Body of pancreas (tissue), 4 donors: ENCODE measurements around the gene SHFL. TPM values are rescaled to one million over a fixed set of nuclear protein-coding genes. Genes with fewer than 3 reads are reported as not detected.

Experiments used
- ATAC-seq: fragments of 150-250 bp; one replicate; pipeline ENCODE4 v1.9.1; 2016
- DNase-seq, 4 donors: peaks; one replicate each; pipeline ENCODE4 v3.0.0-alpha.2; 2019
- H3K27ac ChIP-seq, 4 donors: fragments of 200-600 bp; sonication (generic); 1 replicate in 3 of 4; 2 replicates in 1 of 4; pipeline versions ENCODE4 v1.5.1 to v1.6.1; 2016 to 2019; ENCODE audit warnings: mild to moderate bottlenecking in 1 of 4, mixed read lengths in 1 of 4, moderate library complexity in 1 of 4
- H3K27me3 ChIP-seq, 2 donors: fragments of 200-600 bp; sonication (generic); one replicate each; pipeline ENCODE4 v1.6.0; 2016; ENCODE audit warnings: mild to moderate bottlenecking in 1 of 2
- H3K36me3 ChIP-seq, 2 donors: fragments of 200-600 bp; sonication (generic); replicated peaks in 1 of 2; 2 replicates each; pipeline ENCODE4 v1.5.1; 2016; ENCODE audit warnings: low read depth in 2 of 2; ENCODE audit not compliant: insufficient read depth in 1 of 2
- H3K4me1 ChIP-seq: fragments of 200-600 bp; sonication (generic); one replicate; pipeline ENCODE4 v1.6.0; 2016
- H3K4me3 ChIP-seq, 2 donors: fragments of 200-600 bp; sonication (generic); 1 replicate in 1 of 2; 2 replicates in 1 of 2; pipeline ENCODE4 v1.5.1; 2016 to 2019
- H3K9me3 ChIP-seq, 3 donors: fragments of 200-600 bp; sonication (generic); 1 replicate in 2 of 3; 2 replicates in 1 of 3; pipeline ENCODE4 v1.5.1; 2016
- POLR2A ChIP-seq, 3 donors: fragments of 450-650 bp; IDR thresholded peaks; one replicate each; pipeline ENCODE4 v1.6.1; 2016; ENCODE audit warnings: antibody characterized with exemption in 3 of 3, mild to moderate bottlenecking in 2 of 3
- WGBS, 2 donors: methylation state at CpG; one replicate each; pipeline ENCODE4 v1.1.5; 2017; 5-methylcytosine and 5-hydroxymethylcytosine counted together
- intact Hi-C: fragments of 100-400 bp; cut with DNase I; formaldehyde crosslinking; loops from one replicate; pipeline ENCODE4 v1.15.1; 2023
- total RNA-seq, 2 donors: library from RNA; depleted of rRNA; stranded (reverse); fragments of >200 nt; gene quantifications; one replicate each; pipeline ENCODE4 v1.1.0, GENCODE V29; 2016
- TF ChIP-seq, protein P1 (sequence below), 7 experiments: fragments of 450-650 bp in 4 of 7; fragments of 200-600 bp in 3 of 7; sonication (generic) in 3 of 7; IDR thresholded peaks; one replicate each; pipeline ENCODE4 v1.5.1; 2016 to 2019; ENCODE audit warnings: antibody characterized with exemption in 7 of 7

Gene SHFL
- total RNA-seq, 2 donors from 2014 or later = 19.1 to 21.0 TPM

GRCh38 chr19:10110972-10111317, 24.8 kb downstream of the SHFL start:
- WGBS, 2 donors = 80 to 92% methylated on average over 4 to 15 of the region's 19 CpGs
- intact Hi-C loops = loop anchor here (5.0 kb wide), 1 partner anchor 184 kb away; no protein-coding TSS in a partner anchor
- Histone ChIP-seq H3K36me3 (peaks cover 24 to 42% of the 10 kb centered on the region in 2 donors), H3K4me3 (no peak overlapping the region), H3K27me3 (no peaks in the 10 kb centered on the region), H3K9me3 (no peaks in the 10 kb centered on the region), H3K4me1 (peaks cover 32% of the 10 kb centered on the region), H3K27ac (no peak overlapping the region)
- no peak for TF ChIP-seq POLR2A (IDR thresholded peaks at IDR 0.05)
- TF ChIP-seq, protein P1, sequence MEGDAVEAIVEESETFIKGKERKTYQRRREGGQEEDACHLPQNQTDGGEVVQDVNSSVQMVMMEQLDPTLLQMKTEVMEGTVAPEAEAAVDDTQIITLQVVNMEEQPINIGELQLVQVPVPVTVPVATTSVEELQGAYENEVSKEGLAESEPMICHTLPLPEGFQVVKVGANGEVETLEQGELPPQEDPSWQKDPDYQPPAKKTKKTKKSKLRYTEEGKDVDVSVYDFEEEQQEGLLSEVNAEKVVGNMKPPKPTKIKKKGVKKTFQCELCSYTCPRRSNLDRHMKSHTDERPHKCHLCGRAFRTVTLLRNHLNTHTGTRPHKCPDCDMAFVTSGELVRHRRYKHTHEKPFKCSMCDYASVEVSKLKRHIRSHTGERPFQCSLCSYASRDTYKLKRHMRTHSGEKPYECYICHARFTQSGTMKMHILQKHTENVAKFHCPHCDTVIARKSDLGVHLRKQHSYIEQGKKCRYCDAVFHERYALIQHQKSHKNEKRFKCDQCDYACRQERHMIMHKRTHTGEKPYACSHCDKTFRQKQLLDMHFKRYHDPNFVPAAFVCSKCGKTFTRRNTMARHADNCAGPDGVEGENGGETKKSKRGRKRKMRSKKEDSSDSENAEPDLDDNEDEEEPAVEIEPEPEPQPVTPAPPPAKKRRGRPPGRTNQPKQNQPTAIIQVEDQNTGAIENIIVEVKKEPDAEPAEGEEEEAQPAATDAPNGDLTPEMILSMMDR (IDR thresholded peaks at IDR 0.05) = no peak
- ATAC-seq (no peak), DNase-seq (no peak)

- H3K27ac ChIP-seq = peak within 1 kb of the TSS in 2 of 4 donors; percentile 27 to 52
- no peak within 1 kb of the TSS for H3K4me3 ChIP-seq
- peaks cover 24 to 47% of the 10 kb centered on the region in 2 donors for H3K36me3 ChIP-seq
These were observed 25.3 kb downstream of the SHFL start, which contains the start of gene P2RY11 for GRCh38 chr19:10111405-10111811. Gene P2RY11 (plus strand): TSS chr19:10111693. CDS start chr19:10111722, 29 bp downstream.

GRCh38 chr19:10112037-10112761, 26.1 kb downstream of the SHFL start:
- intact Hi-C loops = loop anchor here (5.0 kb wide), 1 partner anchor 185 kb away; no protein-coding TSS in a partner anchor
- ATAC-seq = no peak
- Histone ChIP-seq H3K27me3 (no peaks in the 10 kb centered on the region), H3K4me3 (no peak overlapping the region), H3K27ac (peak overlapping the region in 2 of 4 donors; percentile 27 to 52), H3K9me3 (no peaks in the 10 kb centered on the region), H3K4me1 (peaks cover 21% of the 10 kb centered on the region), H3K36me3 (peaks cover 30 to 50% of the 10 kb centered on the region in 2 donors)
- DNase-seq = no peak
- 42 to 44% methylated on average over 23 of the region's 23 CpGs for WGBS, 2 donors
- TF ChIP-seq, protein P1 (IDR thresholded peaks at IDR 0.05) = no peak
- peak; percentile 4 to 10 (median 9) for TF ChIP-seq POLR2A (IDR thresholded peaks at IDR 0.05)

More at GRCh38 chr19:10111405-10111811, 25.3 kb downstream of the SHFL start, which contains the start of gene P2RY11:
- Histone ChIP-seq H3K27me3 (no peaks in the 10 kb centered on the region), H3K4me1 (peaks cover 29% of the 10 kb centered on the region), H3K9me3 (no peaks in the 10 kb centered on the region)
- no peak for TF ChIP-seq POLR2A (IDR thresholded peaks at IDR 0.05)
- ATAC-seq = no peak
- 57 to 81% methylated on average over 6 to 8 of the region's 8 CpGs for WGBS, 2 donors
- peak in 1 of 4 donors; percentile 68 for DNase-seq
- intact Hi-C loops = loop anchor here (5.0 kb wide), 1 partner anchor 184 kb away; no protein-coding TSS in a partner anchor

- peak; percentile 56 to 71 (median 66) for DNase-seq
- intact Hi-C loops = loop anchor here (5.0 kb wide), 1 partner anchor 186 kb away; no protein-coding TSS in a partner anchor
- Histone ChIP-seq H3K9me3 (no peaks in the 10 kb centered on the region), H3K27ac (peak overlapping the region in 3 of 4 donors; percentile 27 to 57 (median 52)), H3K4me1 (peaks cover 15% of the 10 kb centered on the region), H3K4me3 (no peak overlapping the region), H3K27me3 (no peaks in the 10 kb centered on the region), H3K36me3 (peaks cover 30 to 48% of the 10 kb centered on the region in 2 donors)
- peak; percentile 66 for ATAC-seq
- WGBS, 2 donors = 18 to 28% methylated on average over 7 to 25 of the region's 25 CpGs
- TF ChIP-seq POLR2A (IDR thresholded peaks at IDR 0.05) = no peak
- TF ChIP-seq, protein P1 (IDR thresholded peaks at IDR 0.05) = peak; percentile 54 to 79 (median 64)
These were observed 26.9 kb downstream of the SHFL start for GRCh38 chr19:10112895-10113591.

GRCh38 chr19:10113592-10113963, 27.5 kb downstream of the SHFL start:
- intact Hi-C loops = loop anchor here (5.0 kb wide), 1 partner anchor 186 kb away; no protein-coding TSS in a partner anchor
- H3K4me3 ChIP-seq = no peak overlapping the region
- peak overlapping the region in 3 of 4 donors; percentile 27 to 57 (median 52) for H3K27ac ChIP-seq
- TF ChIP-seq POLR2A (IDR thresholded peaks at IDR 0.05) = no peak
- TF ChIP-seq, protein P1 (IDR thresholded peaks at IDR 0.05) = no peak
- peaks cover 24 to 44% of the 10 kb centered on the region in 2 donors for H3K36me3 ChIP-seq
- no peaks in the 10 kb centered on the region for H3K27me3 ChIP-seq
- H3K9me3 ChIP-seq = no peaks in the 10 kb centered on the region
- DNase-seq (peak in 2 of 4 donors; percentile 29 to 42), ATAC-seq (peak; percentile 4)
- WGBS, 2 donors = 60 to 71% methylated on average over 8 to 18 of the region's 19 CpGs
- H3K4me1 ChIP-seq = peaks cover 20% of the 10 kb centered on the region
